Astrocyte (in vitro differentiated cells and primary cell): ENCODE results near the gene CREB3. TPM values are rescaled to one million over a fixed set of nuclear protein-coding genes. Genes with fewer than 3 reads are reported as not detected.

Experiments
- DNase-seq: peaks from one replicate; pipeline ENCODE4 v3.0.0-alpha.2; 2010; ENCODE audit warnings: low read depth
- FAIRE-seq: peaks from 2 replicates; lab custom pipeline; 2011; peaks lifted over from hg19 to GRCh38; lab: Jason Lieb, UNC
- H2AFZ ChIP-seq: 2 replicates; pipeline ENCODE4 v1.6.0; 2012; ENCODE audit warnings: low read depth, low read length, inconsistent platforms
- H3K27ac ChIP-seq: 2 replicates; pipeline ENCODE4 v1.5.1; 2011; ENCODE audit warnings: low read depth, low read length, inconsistent platforms
- H3K27me3 ChIP-seq: 2 replicates; pipeline ENCODE4 v1.6.0; 2011; ENCODE audit warnings: low read length, inconsistent platforms; ENCODE audit not compliant: insufficient read depth
- H3K36me3 ChIP-seq: 2 replicates; pipeline ENCODE4 v1.5.1; 2011; ENCODE audit warnings: low read length, inconsistent platforms; ENCODE audit not compliant: insufficient read depth
- H3K4me1 ChIP-seq: 2 replicates; pipeline ENCODE4 v1.5.1; 2011; ENCODE audit warnings: low read length, inconsistent platforms; ENCODE audit not compliant: insufficient read depth
- H3K4me2 ChIP-seq: 2 replicates; pipeline ENCODE4 v1.6.0; 2012; ENCODE audit warnings: low read length, inconsistent platforms
- H3K4me3 ChIP-seq: 2 replicates; pipeline ENCODE4 v1.5.1; 2011; ENCODE audit warnings: low read depth, mild to moderate bottlenecking, low read length, inconsistent platforms; ENCODE audit not compliant: insufficient read depth
- H3K79me2 ChIP-seq: 2 replicates; pipeline ENCODE4 v1.6.0; 2012; ENCODE audit warnings: mild to moderate bottlenecking, low read length, inconsistent platforms; ENCODE audit not compliant: insufficient read depth
- H3K9ac ChIP-seq: 2 replicates; pipeline ENCODE4 v1.6.0; 2012; ENCODE audit warnings: mild to moderate bottlenecking, low read length, inconsistent platforms
- H3K9me3 ChIP-seq: 2 replicates; pipeline ENCODE4 v1.5.1; 2012; ENCODE audit warnings: low read depth, mild to moderate bottlenecking, low read length, inconsistent platforms; ENCODE audit not compliant: insufficient read depth
- H4K20me1 ChIP-seq: 2 replicates; pipeline ENCODE4 v1.6.0; 2012; ENCODE audit warnings: low read length, inconsistent platforms; ENCODE audit not compliant: insufficient read depth
- H3K27ac Mint-ChIP-seq: one replicate; pipeline ENCODE4 v1.8.0; 2021; ENCODE audit warnings: mild to moderate bottlenecking, mixed read lengths; ENCODE audit not compliant: unreplicated experiment
- H3K27me3 Mint-ChIP-seq: one replicate; pipeline ENCODE4 v1.8.0; 2021; ENCODE audit warnings: low read depth, mixed read lengths; ENCODE audit not compliant: unreplicated experiment
- H3K36me3 Mint-ChIP-seq: one replicate; pipeline ENCODE4 v1.8.0; 2021; ENCODE audit warnings: low read depth, mixed read lengths; ENCODE audit not compliant: unreplicated experiment
- H3K4me1 Mint-ChIP-seq: one replicate; pipeline ENCODE4 v1.8.0; 2021; ENCODE audit warnings: low read depth, mixed read lengths; ENCODE audit not compliant: unreplicated experiment
- H3K4me3 Mint-ChIP-seq: one replicate; pipeline ENCODE4 v1.8.0; 2021; ENCODE audit warnings: mild to moderate bottlenecking, moderate library complexity, mixed read lengths; ENCODE audit not compliant: unreplicated experiment
- H3K9me3 Mint-ChIP-seq: one replicate; pipeline ENCODE4 v1.8.0; 2021; ENCODE audit warnings: mild to moderate bottlenecking, mixed read lengths; ENCODE audit not compliant: unreplicated experiment
- CTCF ChIP-seq: IDR thresholded peaks from 2 replicates; pipeline ENCODE4 v1.5.1; 2011; ENCODE audit warnings: low read depth, mild to moderate bottlenecking, inconsistent platforms, low read length, moderate library complexity; ENCODE audit not compliant: insufficient read depth
- EZH2 ChIP-seq: IDR thresholded peaks from 2 replicates; pipeline ENCODE4 v1.6.1; 2012; ENCODE audit warnings: mild to moderate bottlenecking, low read length, inconsistent platforms; ENCODE audit not compliant: insufficient read depth
- total RNA-seq: library from RNA; stranded (reverse); gene quantifications from 2 replicates; pipeline ENCODE4 v1.2.1, GENCODE V29; 2021

The CREB3 gene
- total RNA-seq, 1 donor from 2014 or later, result 84.1 TPM

- H4K20me1 ChIP-seq, result peaks cover 53% of the 10 kb centered on the region
- H3K9ac ChIP-seq, result no peak overlapping the region
- Mint-ChIP-seq H3K36me3 (peaks cover 21% of the 10 kb centered on the region), H3K27me3 (no peaks in the 10 kb centered on the region), H3K27ac (peak overlapping the region; percentile 75), H3K9me3 (no peaks in the 10 kb centered on the region), H3K4me3 (peak overlapping the region; percentile 27), H3K4me1 (peaks cover 2% of the 10 kb centered on the region)
- FAIRE-seq, result no peak
- TF ChIP-seq CTCF, result no peak
- no peak for TF ChIP-seq EZH2
- H3K36me3 ChIP-seq, result peaks cover 52% of the 10 kb centered on the region
- H3K4me1 ChIP-seq, result peaks cover 16% of the 10 kb centered on the region
- H3K27me3 ChIP-seq, result no peaks in the 10 kb centered on the region
- no peaks in the 10 kb centered on the region for H3K9me3 ChIP-seq
- no peak overlapping the region for H3K4me3 ChIP-seq
- no peak overlapping the region for H2AFZ ChIP-seq
- peak overlapping the region; percentile 55 for H3K27ac ChIP-seq
- peaks cover 14% of the 10 kb centered on the region for H3K79me2 ChIP-seq
- peak; percentile 42 for DNase-seq
- no peak overlapping the region for H3K4me2 ChIP-seq
Measured at GRCh38 chr9:35695943-35696401, 36.5 kb upstream of the CREB3 start.

DNA sequence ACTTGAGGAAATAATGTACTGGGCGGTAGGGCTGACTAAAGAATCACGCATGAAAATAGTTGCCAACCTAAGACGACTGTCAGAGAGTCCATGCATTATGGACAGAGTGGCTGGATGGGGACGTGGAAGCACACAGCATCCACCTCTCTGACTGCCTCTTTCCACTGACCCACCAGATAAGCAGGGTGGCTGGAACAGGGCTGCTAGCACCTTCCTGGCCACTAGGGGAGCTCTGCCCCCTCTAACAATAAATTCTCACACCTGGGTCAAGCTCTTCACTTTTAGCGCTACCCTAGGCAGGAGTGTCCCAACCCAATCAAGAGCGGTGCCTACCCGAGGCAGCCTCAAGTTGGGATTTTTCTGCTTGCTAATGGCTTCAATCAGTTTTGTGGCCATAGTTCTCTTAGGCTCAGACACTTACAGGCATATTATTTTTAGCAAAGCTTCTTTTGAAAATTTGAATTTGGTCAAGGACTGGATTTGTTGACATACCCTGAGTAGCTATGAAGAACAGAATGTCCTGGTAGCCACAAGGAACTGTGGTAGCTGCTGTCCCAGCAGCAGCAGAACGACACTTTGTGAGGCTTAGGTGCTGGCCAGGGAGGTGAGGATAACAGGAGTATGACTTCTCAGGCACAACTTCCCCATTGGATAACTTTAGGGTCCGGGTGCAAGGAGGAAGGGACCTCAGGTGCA, 35.8 kb upstream of the CREB3 start:
- Histone ChIP-seq H3K9me3 (no peaks in the 10 kb centered on the region), H4K20me1 (peaks cover 59% of the 10 kb centered on the region), H3K36me3 (peaks cover 59% of the 10 kb centered on the region), H3K27me3 (no peaks in the 10 kb centered on the region), H3K4me1 (peaks cover 14% of the 10 kb centered on the region), H3K4me3 (no peak overlapping the region), H3K27ac (no peak overlapping the region), H3K79me2 (peaks cover 18% of the 10 kb centered on the region), H3K9ac (no peak overlapping the region), H3K4me2 (no peak overlapping the region), H2AFZ (no peak overlapping the region)
- H3K27ac Mint-ChIP-seq, result peak overlapping the region; percentile 75
- H3K9me3 Mint-ChIP-seq, result no peaks in the 10 kb centered on the region
- peaks cover 2% of the 10 kb centered on the region for H3K4me1 Mint-ChIP-seq
- FAIRE-seq (no peak), DNase-seq (no peak)
- peaks cover 21% of the 10 kb centered on the region for H3K36me3 Mint-ChIP-seq
- no peak for TF ChIP-seq EZH2
- peak; percentile 88 for TF ChIP-seq CTCF
- no peaks in the 10 kb centered on the region for H3K27me3 Mint-ChIP-seq
- peak overlapping the region; percentile 40 for H3K4me3 Mint-ChIP-seq

GRCh38 chr9:35697486-35697885, 35.0 kb upstream of the CREB3 start:
- peaks cover 23% of the 10 kb centered on the region for H3K79me2 ChIP-seq
- peaks cover 21% of the 10 kb centered on the region for H3K36me3 Mint-ChIP-seq
- no peak for TF ChIP-seq CTCF
- TF ChIP-seq EZH2, result no peak
- H3K9ac ChIP-seq, result no peak overlapping the region
- no peaks in the 10 kb centered on the region for H3K9me3 Mint-ChIP-seq
- H3K4me2 ChIP-seq, result no peak overlapping the region
- H3K27ac ChIP-seq, result no peak overlapping the region
- peaks cover 65% of the 10 kb centered on the region for H3K36me3 ChIP-seq
- H3K9me3 ChIP-seq, result no peaks in the 10 kb centered on the region
- no peak for FAIRE-seq
- H3K27me3 Mint-ChIP-seq, result no peaks in the 10 kb centered on the region
- H3K4me1 Mint-ChIP-seq, result peaks cover 2% of the 10 kb centered on the region
- DNase-seq, result no peak
- no peak overlapping the region for H3K4me3 Mint-ChIP-seq
- H3K27me3 ChIP-seq, result no peaks in the 10 kb centered on the region
- H2AFZ ChIP-seq, result no peak overlapping the region
- no peak overlapping the region for H3K4me3 ChIP-seq
- H3K4me1 ChIP-seq, result peaks cover 13% of the 10 kb centered on the region
- peaks cover 64% of the 10 kb centered on the region for H4K20me1 ChIP-seq
- H3K27ac Mint-ChIP-seq, result no peak overlapping the region
